HCT116 (cell line): ENCODE measurements around the gene NHLH1.

Experiments
- POLR2A ChIP-seq: IDR thresholded peaks from 2 replicates; pipeline ENCODE4 v1.7.0; 2011; ENCODE audit warnings: borderline replicate concordance; ENCODE audit not compliant: insufficient read depth, insufficient read length; ENCODE audit errors: extremely low read depth
- REST ChIP-seq: IDR thresholded peaks from 2 replicates; pipeline ENCODE4 v1.6.1; 2012; ENCODE audit warnings: low read depth

- TF ChIP-seq REST (no peak), POLR2A (no peak)
Observed at GRCh38 chr1:160346958-160347357, 19.9 kb upstream of the NHLH1 start.
